Neutrophil (primary cell): Measurements from ENCODE around the gene MEAK7.
"Not testable (repeated sequence)": the region's sequence is repeated elsewhere in the genome, so short reads cannot be mapped to it uniquely, and the experiment has no call there.

Source experiments
- H3K27ac ChIP-seq: fragments of 200-600 bp; sonication (generic); 2 replicates; pipeline ENCODE4 v1.5.1; 2016; ENCODE audit warnings: mild to moderate bottlenecking, moderate library complexity
- H3K27me3 ChIP-seq: fragments of 200-600 bp; sonication (generic); 2 replicates; pipeline ENCODE4 v1.6.0; 2016; ENCODE audit warnings: mild to moderate bottlenecking
- H3K36me3 ChIP-seq: fragments of 200-600 bp; sonication (generic); 2 replicates; pipeline ENCODE4 v1.5.1; 2017
- H3K4me1 ChIP-seq, 2 experiments: fragments of 200-600 bp in 1 of 2; sonication (generic) in 1 of 2; 1 replicate in 1 of 2; 2 replicates in 1 of 2; pipeline versions ENCODE4 v1.5.1 to v1.6.1; 2013 to 2016; ENCODE audit warnings: low read depth in 1 of 2, low read length in 1 of 2, mild to moderate bottlenecking in 1 of 2, moderate library complexity in 1 of 2; ENCODE audit not compliant: control insufficient read depth in 1 of 2, insufficient read depth in 1 of 2
- H3K4me3 ChIP-seq, 2 experiments: fragments of 200-600 bp in 1 of 2; sonication (generic) in 1 of 2; 1 replicate in 1 of 2; 2 replicates in 1 of 2; pipeline ENCODE4 v1.5.1; 2013 to 2016; ENCODE audit warnings: low read depth in 1 of 2, low read length in 1 of 2, mild to moderate bottlenecking in 1 of 2, moderate library complexity in 1 of 2
- H3K9me3 ChIP-seq: fragments of 200-600 bp; sonication (generic); 2 replicates; pipeline ENCODE4 v1.5.1; 2016
- TF ChIP-seq, protein P1 (sequence below): fragments of 200-600 bp; sonication (generic); IDR thresholded peaks from 2 replicates; pipeline ENCODE4 v1.5.1; 2016; ENCODE audit warnings: antibody characterized with exemption

The MEAK7 gene

DNA sequence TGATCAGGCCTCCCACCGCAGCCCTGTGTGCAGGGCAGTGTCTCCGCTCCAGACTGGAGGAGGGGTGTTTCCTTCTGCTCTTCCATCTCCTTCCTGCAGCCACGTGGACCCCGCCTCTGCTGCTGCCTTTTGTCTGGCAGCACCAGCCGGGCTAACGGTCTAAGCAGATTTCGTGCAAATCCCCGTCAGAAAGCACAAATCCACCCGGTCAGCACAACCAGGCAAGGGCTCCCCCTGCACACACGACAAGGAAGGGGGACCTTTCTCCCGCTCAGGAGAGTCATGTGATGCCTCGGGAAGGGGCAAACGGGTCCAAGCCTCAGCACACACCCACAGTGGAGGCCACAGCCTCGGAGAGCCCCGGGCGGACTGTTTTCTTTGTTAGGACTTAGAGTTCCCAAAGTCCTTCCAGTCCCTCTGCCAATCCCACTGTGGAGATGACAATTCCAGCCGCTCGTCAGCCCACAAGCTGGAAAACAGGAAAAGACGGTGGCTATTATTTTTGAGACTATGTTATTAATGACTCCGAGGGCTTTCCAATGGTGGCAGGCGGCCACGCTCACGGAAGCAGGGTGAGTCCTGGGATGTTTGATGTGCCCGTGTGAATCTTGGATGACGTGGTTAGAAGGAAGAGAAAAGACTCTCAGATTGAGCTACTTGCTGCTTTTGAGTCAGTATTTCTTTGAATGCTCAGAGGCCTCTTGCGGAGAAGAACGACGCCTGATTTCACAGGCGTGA, 22.5 kb upstream of the MEAK7 start:
- Histone ChIP-seq H3K9me3 (no peaks in the 10 kb centered on the region), H3K4me3 (peak overlapping the region in 1 of 2 experiments; percentile 22), H3K27ac (peak overlapping the region; percentile 80), H3K36me3 (no peaks in the 10 kb centered on the region), H3K27me3 (peaks cover 10% of the 10 kb centered on the region), H3K4me1 (peaks cover 22 to 32% of the 10 kb centered on the region in 2 experiments)
- TF ChIP-seq, protein P1, sequence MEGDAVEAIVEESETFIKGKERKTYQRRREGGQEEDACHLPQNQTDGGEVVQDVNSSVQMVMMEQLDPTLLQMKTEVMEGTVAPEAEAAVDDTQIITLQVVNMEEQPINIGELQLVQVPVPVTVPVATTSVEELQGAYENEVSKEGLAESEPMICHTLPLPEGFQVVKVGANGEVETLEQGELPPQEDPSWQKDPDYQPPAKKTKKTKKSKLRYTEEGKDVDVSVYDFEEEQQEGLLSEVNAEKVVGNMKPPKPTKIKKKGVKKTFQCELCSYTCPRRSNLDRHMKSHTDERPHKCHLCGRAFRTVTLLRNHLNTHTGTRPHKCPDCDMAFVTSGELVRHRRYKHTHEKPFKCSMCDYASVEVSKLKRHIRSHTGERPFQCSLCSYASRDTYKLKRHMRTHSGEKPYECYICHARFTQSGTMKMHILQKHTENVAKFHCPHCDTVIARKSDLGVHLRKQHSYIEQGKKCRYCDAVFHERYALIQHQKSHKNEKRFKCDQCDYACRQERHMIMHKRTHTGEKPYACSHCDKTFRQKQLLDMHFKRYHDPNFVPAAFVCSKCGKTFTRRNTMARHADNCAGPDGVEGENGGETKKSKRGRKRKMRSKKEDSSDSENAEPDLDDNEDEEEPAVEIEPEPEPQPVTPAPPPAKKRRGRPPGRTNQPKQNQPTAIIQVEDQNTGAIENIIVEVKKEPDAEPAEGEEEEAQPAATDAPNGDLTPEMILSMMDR, result no peak

DNA sequence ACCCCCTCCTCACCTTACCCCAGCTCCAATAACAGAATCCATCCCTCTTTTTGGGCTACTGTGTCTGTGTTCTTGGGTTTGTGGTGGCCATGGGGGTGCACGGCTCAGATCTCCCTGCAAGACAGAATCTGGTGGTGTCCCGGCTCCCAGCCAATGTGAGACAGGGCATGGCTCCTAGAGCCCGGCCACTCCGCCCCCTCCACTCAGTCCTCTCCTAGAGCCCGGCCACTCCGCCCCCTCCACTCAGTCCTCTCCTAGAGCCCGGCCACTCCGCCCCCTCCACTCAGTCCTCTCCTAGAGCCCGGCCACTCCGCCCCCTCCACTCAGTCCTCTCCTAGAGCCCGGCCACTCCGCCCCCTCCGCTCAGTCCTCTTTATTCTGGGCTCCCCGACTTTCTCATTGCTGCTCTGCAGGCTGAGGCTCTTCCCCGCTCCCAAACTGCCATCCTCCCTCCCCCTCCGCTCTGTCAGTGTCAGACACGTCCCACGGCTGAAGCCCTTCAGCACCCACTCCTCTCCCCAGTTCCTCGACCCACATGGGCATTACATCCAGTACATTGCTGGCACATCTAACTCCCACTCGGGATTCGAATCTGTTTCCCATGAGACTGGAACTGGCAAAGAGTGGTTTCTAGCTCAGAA, 20.6 kb upstream of the MEAK7 start:
- H3K36me3 ChIP-seq, H3K27me3 ChIP-seq, H3K9me3 ChIP-seq, H3K4me3 ChIP-seq, H3K27ac ChIP-seq: not testable (repeated sequence)
- H3K4me1 ChIP-seq, result peaks cover 22 to 32% of the 10 kb centered on the region in 2 experiments

DNA sequence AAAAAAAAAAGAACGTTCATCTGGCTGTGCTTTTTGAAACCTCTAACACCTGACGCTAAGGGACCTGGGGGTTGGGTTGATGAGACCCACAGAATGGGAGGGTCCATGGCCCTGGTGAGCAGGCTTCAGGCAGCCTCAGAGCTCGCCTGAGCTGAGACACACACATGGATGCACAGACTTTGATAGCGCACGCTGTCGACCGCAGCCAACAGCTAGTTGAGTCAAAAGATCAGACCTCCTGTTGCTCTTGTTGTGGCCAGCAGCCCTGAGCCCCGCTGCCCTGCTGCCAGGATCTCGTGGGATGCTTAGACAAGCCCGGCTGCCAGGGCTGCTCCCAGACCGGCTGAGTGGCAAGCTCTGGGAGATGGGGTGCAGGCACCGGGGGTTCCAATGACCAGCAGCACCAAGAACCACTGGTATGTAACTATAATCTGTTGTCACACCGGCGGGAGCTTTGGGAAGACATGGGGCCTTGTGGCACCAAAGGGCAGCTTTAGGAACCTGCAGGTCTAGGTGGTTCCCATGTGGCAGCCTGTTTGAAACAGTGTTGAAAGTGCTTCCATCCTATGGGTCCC, 20.0 kb upstream of the MEAK7 start:
- Histone ChIP-seq H3K9me3 (no peaks in the 10 kb centered on the region), H3K27ac (no peak overlapping the region), H3K36me3 (no peaks in the 10 kb centered on the region), H3K27me3 (no peaks in the 10 kb centered on the region), H3K4me1 (peaks cover 22 to 32% of the 10 kb centered on the region in 2 experiments), H3K4me3 (no peak overlapping the region)
- TF ChIP-seq, protein P1, result no peak

DNA sequence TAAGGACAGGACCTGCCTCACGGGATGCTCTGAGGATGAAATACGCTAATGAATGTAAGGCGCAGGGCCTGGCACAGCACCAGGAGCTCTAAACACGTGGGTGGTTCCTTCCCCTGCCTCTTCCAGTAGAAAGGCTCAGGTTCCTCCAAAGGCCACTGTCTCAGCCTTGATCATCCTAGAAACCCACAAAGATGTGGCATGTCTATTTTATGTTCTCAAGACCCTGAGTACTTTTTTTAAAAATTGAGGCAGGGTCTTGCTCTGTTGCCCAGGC, 17.0 kb upstream of the MEAK7 start:
- Histone ChIP-seq H3K27ac (no peak overlapping the region), H3K36me3 (no peaks in the 10 kb centered on the region), H3K27me3 (no peaks in the 10 kb centered on the region), H3K4me3 (no peak overlapping the region), H3K9me3 (no peaks in the 10 kb centered on the region), H3K4me1 (peaks cover 2 to 5% of the 10 kb centered on the region in 2 experiments)
- TF ChIP-seq, protein P1, result no peak

DNA sequence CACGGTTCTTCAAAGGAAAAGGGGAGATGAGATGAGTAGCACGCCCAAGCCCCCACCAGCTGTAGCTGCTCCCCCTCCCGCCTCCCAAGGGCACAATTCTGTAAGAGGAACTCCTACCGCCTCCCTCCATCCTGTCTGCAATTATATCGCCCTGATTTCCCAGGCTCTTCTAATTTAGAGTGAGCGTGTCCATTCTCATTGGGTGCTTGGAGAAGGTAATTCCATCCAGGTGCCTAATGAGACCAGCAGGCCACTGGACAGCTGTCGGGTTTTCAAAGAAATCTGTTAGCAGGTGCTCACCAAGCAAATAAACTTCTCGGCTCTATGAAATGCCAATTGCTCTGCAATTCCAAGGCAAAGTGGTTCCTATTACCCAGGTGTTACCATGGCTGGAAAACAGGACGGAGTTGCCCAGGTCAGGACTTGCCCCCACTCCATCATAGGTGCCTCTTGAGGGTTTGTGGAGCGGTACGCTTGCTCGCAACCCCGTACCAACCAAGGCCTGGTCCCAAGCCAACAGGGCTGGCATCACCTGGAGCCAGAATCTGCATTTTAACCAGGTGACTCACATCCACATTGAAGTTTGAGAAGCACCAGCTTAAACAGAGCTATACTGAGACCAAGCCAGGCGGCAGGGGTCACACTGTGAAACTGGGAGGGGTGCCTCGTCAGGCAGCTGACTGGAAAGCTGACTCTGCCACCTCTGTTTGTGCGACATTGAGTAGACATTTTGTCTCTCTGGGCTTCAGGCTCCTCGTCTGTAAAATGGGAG, 16.5 kb upstream of the MEAK7 start:
- H3K27ac ChIP-seq, result no peak overlapping the region
- no peak overlapping the region for H3K4me3 ChIP-seq
- H3K36me3 ChIP-seq, result no peaks in the 10 kb centered on the region

More for the DNA sequence above, 16.5 kb upstream of the MEAK7 start:
- TF ChIP-seq, protein P1, result no peak
- Histone ChIP-seq H3K27me3 (no peaks in the 10 kb centered on the region), H3K9me3 (no peaks in the 10 kb centered on the region), H3K4me1 (peaks cover 4% of the 10 kb centered on the region in 2 experiments)
